ENCODE measurements around the gene TMEM163. TPM values are rescaled to one million over a fixed set of nuclear protein-coding genes. Genes with fewer than 3 reads are reported as not detected.

TMEM163 gene
- total RNA-seq, 1 experiment from 2014 or later, result 0.12 TPM

DNA sequence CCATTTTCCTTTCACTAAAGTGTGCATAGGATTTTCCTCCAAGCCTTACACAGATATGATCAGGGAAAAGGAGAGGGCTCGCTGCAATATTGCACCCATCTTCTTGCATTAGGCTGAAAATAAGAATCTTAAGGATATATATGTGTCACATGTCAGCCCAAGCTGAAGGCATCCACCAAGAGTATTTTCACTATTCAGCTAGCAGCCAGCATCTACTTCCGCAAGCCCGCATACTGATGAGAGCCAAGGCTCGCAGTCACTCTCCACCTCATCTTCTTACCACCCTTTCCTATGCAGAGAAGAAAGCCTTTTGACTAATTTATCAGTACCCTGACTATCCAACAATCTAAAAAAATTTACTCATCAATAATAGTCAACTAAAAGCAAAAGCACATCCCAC is 6.1 kb downstream of the TMEM163 start:
- intact Hi-C loops (cut with micrococcal nuclease), result no loop called here
- no peak overlapping the region for H3K9ac ChIP-seq (ENCODE audit: low read length)
- ChIA-PET CTCF (no interaction called here), POLR2A (no interaction called here), RAD21 (ENCODE audit: low non-redundant PET in 1 of 2, low total read pairs in 2 of 2, uncharacterized antibody in 2 of 2, unreplicated experiment in 2 of 2) (no interaction called here)
- no peaks in the 10 kb centered on the region for H3K9me2 ChIP-seq (ENCODE audit: insufficient read depth)
- H2AFZ ChIP-seq (ENCODE audit: low read depth, low read length, poor library complexity, severe bottlenecking), result no peak overlapping the region
- H3K79me2 ChIP-seq (ENCODE audit: insufficient read depth, low read length), result no peaks in the 10 kb centered on the region
- no peaks in the 10 kb centered on the region for H3K4me1 ChIP-seq (ENCODE audit: control insufficient read depth in 1 of 2, insufficient read depth in 2 of 2, low read length in 2 of 2)
- H3K4me3 ChIP-seq (replicated peaks in 1 of 2; ENCODE audit: low read depth in 1 of 2, low read length in 2 of 2), result no peak overlapping the region
- H3K4me2 ChIP-seq (ENCODE audit: low read length), result no peak overlapping the region
- ATAC-seq (no peak), DNase-seq (ENCODE audit: low read depth, low spot score) (no peak)
- no peak overlapping the region for H3K27ac ChIP-seq (ENCODE audit: low read depth, low read length)
- BruUV-seq (replicated peaks), result no TSS peak
- TF ChIP-seq, protein P1, sequence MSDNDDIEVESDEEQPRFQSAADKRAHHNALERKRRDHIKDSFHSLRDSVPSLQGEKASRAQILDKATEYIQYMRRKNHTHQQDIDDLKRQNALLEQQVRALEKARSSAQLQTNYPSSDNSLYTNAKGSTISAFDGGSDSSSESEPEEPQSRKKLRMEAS (IDR thresholded peaks at IDR 0.05), result no peak
- TF ChIP-seq, protein P2, sequence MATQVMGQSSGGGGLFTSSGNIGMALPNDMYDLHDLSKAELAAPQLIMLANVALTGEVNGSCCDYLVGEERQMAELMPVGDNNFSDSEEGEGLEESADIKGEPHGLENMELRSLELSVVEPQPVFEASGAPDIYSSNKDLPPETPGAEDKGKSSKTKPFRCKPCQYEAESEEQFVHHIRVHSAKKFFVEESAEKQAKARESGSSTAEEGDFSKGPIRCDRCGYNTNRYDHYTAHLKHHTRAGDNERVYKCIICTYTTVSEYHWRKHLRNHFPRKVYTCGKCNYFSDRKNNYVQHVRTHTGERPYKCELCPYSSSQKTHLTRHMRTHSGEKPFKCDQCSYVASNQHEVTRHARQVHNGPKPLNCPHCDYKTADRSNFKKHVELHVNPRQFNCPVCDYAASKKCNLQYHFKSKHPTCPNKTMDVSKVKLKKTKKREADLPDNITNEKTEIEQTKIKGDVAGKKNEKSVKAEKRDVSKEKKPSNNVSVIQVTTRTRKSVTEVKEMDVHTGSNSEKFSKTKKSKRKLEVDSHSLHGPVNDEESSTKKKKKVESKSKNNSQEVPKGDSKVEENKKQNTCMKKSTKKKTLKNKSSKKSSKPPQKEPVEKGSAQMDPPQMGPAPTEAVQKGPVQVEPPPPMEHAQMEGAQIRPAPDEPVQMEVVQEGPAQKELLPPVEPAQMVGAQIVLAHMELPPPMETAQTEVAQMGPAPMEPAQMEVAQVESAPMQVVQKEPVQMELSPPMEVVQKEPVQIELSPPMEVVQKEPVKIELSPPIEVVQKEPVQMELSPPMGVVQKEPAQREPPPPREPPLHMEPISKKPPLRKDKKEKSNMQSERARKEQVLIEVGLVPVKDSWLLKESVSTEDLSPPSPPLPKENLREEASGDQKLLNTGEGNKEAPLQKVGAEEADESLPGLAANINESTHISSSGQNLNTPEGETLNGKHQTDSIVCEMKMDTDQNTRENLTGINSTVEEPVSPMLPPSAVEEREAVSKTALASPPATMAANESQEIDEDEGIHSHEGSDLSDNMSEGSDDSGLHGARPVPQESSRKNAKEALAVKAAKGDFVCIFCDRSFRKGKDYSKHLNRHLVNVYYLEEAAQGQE (IDR thresholded peaks at IDR 0.05; ENCODE audit: low read depth), result no peak
- TF ChIP-seq EGR1 (IDR thresholded peaks at IDR 0.05; ENCODE audit: low read depth) (no peak), ATF3 (IDR thresholded peaks at IDR 0.05) (no peak), POLR2AphosphoS5 (IDR thresholded peaks at IDR 0.05; ENCODE audit: low read depth, low read length) (no peak), ZFX (IDR thresholded peaks at IDR 0.05) (no peak), RAD21 (IDR thresholded peaks at IDR 0.05; ENCODE audit: low read depth) (no peak), EZH2phosphoT487 (IDR thresholded peaks at IDR 0.05; ENCODE audit: borderline replicate concordance) (no peak), FOSL1 (IDR thresholded peaks at IDR 0.05; ENCODE audit: low read depth) (no peak), SIN3A (IDR thresholded peaks at IDR 0.05; ENCODE audit: low read depth) (no peak), CTCF (IDR thresholded peaks at IDR 0.05 in 2 of 3, conservative IDR thresholded peaks at IDR 0.05 in 1 of 3; ENCODE audit: borderline replicate concordance in 1 of 3, insufficient read depth in 1 of 3, low read depth in 2 of 3, low read length in 2 of 3) (no peak), CBX3 (IDR thresholded peaks at IDR 0.05; ENCODE audit: low read depth) (no peak), ELF1 (IDR thresholded peaks at IDR 0.05; ENCODE audit: borderline replicate concordance, low read depth) (no peak), JUND (IDR thresholded peaks at IDR 0.05) (no peak), CEBPB (IDR thresholded peaks at IDR 0.05; ENCODE audit: low read depth) (no peak), SRF (IDR thresholded peaks at IDR 0.05; ENCODE audit: low read depth) (no peak), ZNF274 (IDR thresholded peaks at IDR 0.05; ENCODE audit: low read depth, low read length) (no peak), EZH2 (IDR thresholded peaks at IDR 0.05) (no peak), TCF7L2 (IDR thresholded peaks at IDR 0.05; ENCODE audit: borderline replicate concordance, extremely low read depth, insufficient read depth, insufficient read length) (no peak)
- TF ChIP-seq, protein P3, sequence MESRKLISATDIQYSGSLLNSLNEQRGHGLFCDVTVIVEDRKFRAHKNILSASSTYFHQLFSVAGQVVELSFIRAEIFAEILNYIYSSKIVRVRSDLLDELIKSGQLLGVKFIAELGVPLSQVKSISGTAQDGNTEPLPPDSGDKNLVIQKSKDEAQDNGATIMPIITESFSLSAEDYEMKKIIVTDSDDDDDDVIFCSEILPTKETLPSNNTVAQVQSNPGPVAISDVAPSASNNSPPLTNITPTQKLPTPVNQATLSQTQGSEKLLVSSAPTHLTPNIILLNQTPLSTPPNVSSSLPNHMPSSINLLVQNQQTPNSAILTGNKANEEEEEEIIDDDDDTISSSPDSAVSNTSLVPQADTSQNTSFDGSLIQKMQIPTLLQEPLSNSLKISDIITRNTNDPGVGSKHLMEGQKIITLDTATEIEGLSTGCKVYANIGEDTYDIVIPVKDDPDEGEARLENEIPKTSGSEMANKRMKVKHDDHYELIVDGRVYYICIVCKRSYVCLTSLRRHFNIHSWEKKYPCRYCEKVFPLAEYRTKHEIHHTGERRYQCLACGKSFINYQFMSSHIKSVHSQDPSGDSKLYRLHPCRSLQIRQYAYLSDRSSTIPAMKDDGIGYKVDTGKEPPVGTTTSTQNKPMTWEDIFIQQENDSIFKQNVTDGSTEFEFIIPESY (IDR thresholded peaks at IDR 0.05; ENCODE audit: extremely low read depth, insufficient replicate concordance, low read length), result no peak
- H4K20me1 ChIP-seq (ENCODE audit: insufficient read depth), result no peaks in the 10 kb centered on the region
- no peaks in the 10 kb centered on the region for H3K9me3 ChIP-seq (ENCODE audit: control insufficient read depth in 1 of 2, insufficient read depth in 1 of 2, low read depth in 1 of 2, low read length in 2 of 2)
- no peaks in the 10 kb centered on the region for H3K36me3 ChIP-seq (ENCODE audit: control insufficient read depth in 1 of 2, insufficient read depth in 2 of 2, low read length in 2 of 2)
- H3K27me3 ChIP-seq (ENCODE audit: insufficient read depth, low read length), result peaks cover 23% of the 10 kb centered on the region

Measured in HCT116 (cell line).